H1 (cell line): ENCODE data around the gene LANCL2.

ENCODE experiments used
- BRCA1 ChIP-seq: IDR thresholded peaks from 2 replicates; pipeline ENCODE4 v1.6.1; 2012; ENCODE audit warnings: low read depth, low read length, improper control_type of control experiment
- POLR2AphosphoS5 ChIP-seq: IDR thresholded peaks from 2 replicates; pipeline ENCODE4 v1.6.1; 2011; ENCODE audit warnings: low read depth, low read length
- SIRT6 ChIP-seq: IDR thresholded peaks from one replicate; pipeline ENCODE4 v1.7.1; 2012; ENCODE audit warnings: low read length, inconsistent platforms
- ZNF274 ChIP-seq: IDR thresholded peaks from 2 replicates; pipeline ENCODE4 v1.7.0; 2012; ENCODE audit warnings: low read length, borderline replicate concordance; ENCODE audit errors: extremely low read depth
- TF ChIP-seq, protein P1 (sequence below): IDR thresholded peaks from 2 replicates; pipeline ENCODE4 v1.6.1; 2011; ENCODE audit warnings: low read depth, mild to moderate bottlenecking, low read length; ENCODE audit not compliant: insufficient read depth

- TF ChIP-seq ZNF274 (no peak), BRCA1 (no peak), POLR2AphosphoS5 (no peak), SIRT6 (no peak)
- TF ChIP-seq, protein P1, sequence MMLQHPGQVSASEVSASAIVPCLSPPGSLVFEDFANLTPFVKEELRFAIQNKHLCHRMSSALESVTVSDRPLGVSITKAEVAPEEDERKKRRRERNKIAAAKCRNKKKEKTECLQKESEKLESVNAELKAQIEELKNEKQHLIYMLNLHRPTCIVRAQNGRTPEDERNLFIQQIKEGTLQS = no peak
Observed at GRCh38 chr7:55469271-55469681, 104.1 kb downstream of the LANCL2 start.
